ENCODE results near the gene GPR78. TPM values are rescaled to one million over a fixed set of nuclear protein-coding genes. Genes with fewer than 3 reads are reported as not detected.

GPR78 gene, protein sequence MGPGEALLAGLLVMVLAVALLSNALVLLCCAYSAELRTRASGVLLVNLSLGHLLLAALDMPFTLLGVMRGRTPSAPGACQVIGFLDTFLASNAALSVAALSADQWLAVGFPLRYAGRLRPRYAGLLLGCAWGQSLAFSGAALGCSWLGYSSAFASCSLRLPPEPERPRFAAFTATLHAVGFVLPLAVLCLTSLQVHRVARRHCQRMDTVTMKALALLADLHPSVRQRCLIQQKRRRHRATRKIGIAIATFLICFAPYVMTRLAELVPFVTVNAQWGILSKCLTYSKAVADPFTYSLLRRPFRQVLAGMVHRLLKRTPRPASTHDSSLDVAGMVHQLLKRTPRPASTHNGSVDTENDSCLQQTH
- total RNA-seq, result under 0.01 TPM in 1 of 2 replicates, not detected in the other

GRCh38 chr4:8580321-8581093 is at the start of gene GPR78:
GPR78 (plus strand) TSS chr4:8580392; CDS start chr4:8580983, 591 bp downstream.

GRCh38 chr4:8592366-8593263 is 12.4 kb downstream of the GPR78 start, which contains the start of gene CPZ:
CPZ (plus strand) TSS chr4:8592765; CDS start chr4:8592834, 69 bp downstream.

Other genes starting within 250 kb of the GPR78 start
- 23.0 and 24.5 TPM in 2 replicates for gene ACOX3, start 139.7 kb upstream of the GPR78 start, total RNA-seq
- 11.9 and 13.2 TPM in 2 replicates for gene TRMT44, start 139.6 kb upstream of the GPR78 start, total RNA-seq
- gene CPZ, start 12.4 kb downstream of the GPR78 start, total RNA-seq, result 0.50 and 0.74 TPM in 2 replicates